ENCODE measurements around the gene ZNF692. TPM values are rescaled to one million over a fixed set of nuclear protein-coding genes. Genes with fewer than 3 reads are reported as not detected.

ZNF692 gene
- total and polyA plus RNA-seq, 7 donors: 13.4 to 30.8 (median 19.6) TPM

- intact Hi-C loops (cut with DNase I): loop anchor here in 1 of 2 donors (2.0 kb wide), 1 partner anchor 31 kb away; no protein-coding TSS in a partner anchor
- H3K27me3 ChIP-seq (ENCODE audit: insufficient read depth in 3 of 3, low read length in 2 of 3): no peaks in the 10 kb centered on the region
- ATAC-seq (peak; percentile 67 to 82 (median 78)), DNase-seq (peak; percentile 75 to 87)
- no peaks in the 10 kb centered on the region for H3K36me3 ChIP-seq (ENCODE audit: insufficient read depth in 1 of 2, low read depth in 1 of 2)
- TF ChIP-seq CTCF (IDR thresholded peaks at IDR 0.05): no peak
- H3K4me1 ChIP-seq: no peaks in the 10 kb centered on the region
- H3K9me3 ChIP-seq: no peaks in the 10 kb centered on the region
- H3K27ac ChIP-seq: peak overlapping the region; percentile 95
- peak overlapping the region; percentile 78 for H3K4me3 ChIP-seq
- WGBS, 3 donors: 3 to 4% (median 3%) methylated on average over 23 of the region's 23 CpGs
Observed at GRCh38 chr1:248873993-248874533, 15.2 kb upstream of the ZNF692 start.

- Histone ChIP-seq H3K36me3 (ENCODE audit: insufficient read depth in 1 of 2, low read depth in 1 of 2) (no peaks in the 10 kb centered on the region), H3K4me1 (no peaks in the 10 kb centered on the region), H3K27ac (peak overlapping the region; percentile 95), H3K9me3 (no peaks in the 10 kb centered on the region), H3K4me3 (peak overlapping the region; percentile 78), H3K27me3 (ENCODE audit: insufficient read depth in 3 of 3, low read length in 2 of 3) (no peaks in the 10 kb centered on the region)
- intact Hi-C loops (cut with DNase I): no loop called here
- WGBS, 3 donors: 0 to 1% (median 0%) methylated on average over 41 of the region's 41 CpGs
- ATAC-seq (peak; percentile 90 to 92 (median 92)), DNase-seq (peak; percentile 92 to 96)
- TF ChIP-seq CTCF (IDR thresholded peaks at IDR 0.05): no peak
Observed at GRCh38 chr1:248873409-248873992, 14.6 kb upstream of the ZNF692 start.

- Histone ChIP-seq H3K9me3 (no peaks in the 10 kb centered on the region), H3K36me3 (ENCODE audit: insufficient read depth in 1 of 2, low read depth in 1 of 2) (no peaks in the 10 kb centered on the region), H3K4me1 (no peaks in the 10 kb centered on the region), H3K27ac (peak overlapping the region; percentile 95), H3K27me3 (ENCODE audit: insufficient read depth in 3 of 3, low read length in 2 of 3) (no peaks in the 10 kb centered on the region), H3K4me3 (peak overlapping the region; percentile 78)
- TF ChIP-seq CTCF (IDR thresholded peaks at IDR 0.05): no peak
- peak; percentile 69 to 74 (median 71) for ATAC-seq
- DNase-seq: peak; percentile 60 to 76
- intact Hi-C loops (cut with DNase I): no loop called here
- 3% methylated on average over 31 of the region's 31 CpGs for WGBS, 3 donors
Observed at GRCh38 chr1:248872752-248873408, 14.0 kb upstream of the ZNF692 start.

GRCh38 chr1:248871837-248872401 lies 13.0 kb upstream of the ZNF692 start:
- peak overlapping the region; percentile 95 for H3K27ac ChIP-seq
- H3K27me3 ChIP-seq (ENCODE audit: insufficient read depth in 3 of 3, low read length in 2 of 3): peaks cover 0 to 2% (median 0%) of the 10 kb centered on the region in 3 donors
- WGBS, 3 donors: 95 to 99% (median 98%) methylated on average over 3 of the region's 3 CpGs
- peak overlapping the region; percentile 78 for H3K4me3 ChIP-seq
- no peaks in the 10 kb centered on the region for H3K4me1 ChIP-seq
- DNase-seq (no peak), ATAC-seq (no peak)
- intact Hi-C loops (cut with DNase I): no loop called here
- no peak for TF ChIP-seq CTCF (IDR thresholded peaks at IDR 0.05)
- no peaks in the 10 kb centered on the region for H3K36me3 ChIP-seq (ENCODE audit: insufficient read depth in 1 of 2, low read depth in 1 of 2)
- H3K9me3 ChIP-seq: no peaks in the 10 kb centered on the region

Data from psoas muscle (tissue), 8 donors.